ENCODE results near the gene SLCO3A1.

The SLCO3A1 gene

GRCh38 chr15:92076541-92076940, 223.0 kb downstream of the SLCO3A1 start:
- no peak for DNase-seq

- DNase-seq = peak; percentile 42
These were observed 224.0 kb downstream of the SLCO3A1 start for GRCh38 chr15:92077353-92078085.

GRCh38 chr15:92078270-92078669, 224.8 kb downstream of the SLCO3A1 start:
- no peak for DNase-seq

- no peak for DNase-seq
These were observed 225.5 kb downstream of the SLCO3A1 start for GRCh38 chr15:92079047-92079446.

GRCh38 chr15:92079647-92080255, 226.2 kb downstream of the SLCO3A1 start:
- DNase-seq = no peak

- peak; percentile 21 for DNase-seq
These were observed 228.7 kb downstream of the SLCO3A1 start for GRCh38 chr15:92082006-92082843.

- no peak for DNase-seq
These were observed 229.7 kb downstream of the SLCO3A1 start for GRCh38 chr15:92083190-92083589.

GRCh38 chr15:92087211-92087610, 233.7 kb downstream of the SLCO3A1 start:
- DNase-seq = no peak

- no peak for DNase-seq
These were observed 237.7 kb downstream of the SLCO3A1 start for GRCh38 chr15:92091155-92091734.

GRCh38 chr15:92092289-92093105, 239.0 kb downstream of the SLCO3A1 start:
- DNase-seq = no peak

GRCh38 chr15:92095693-92096092, 242.2 kb downstream of the SLCO3A1 start:
- peak; percentile 9 for DNase-seq

- DNase-seq = peak; percentile 20
These were observed 244.1 kb downstream of the SLCO3A1 start for GRCh38 chr15:92097474-92098178.

GRCh38 chr15:92098869-92099268, 245.4 kb downstream of the SLCO3A1 start:
- no peak for DNase-seq

GRCh38 chr15:92100301-92100700, 246.8 kb downstream of the SLCO3A1 start:
- no peak for DNase-seq

GRCh38 chr15:92100751-92101150, 247.2 kb downstream of the SLCO3A1 start:
- DNase-seq = no peak

GRCh38 chr15:92101708-92102394, 248.3 kb downstream of the SLCO3A1 start:
- DNase-seq = no peak

GRCh38 chr15:92102395-92102755, 248.9 kb downstream of the SLCO3A1 start:
- no peak for DNase-seq

- no peak for DNase-seq
These were observed 250.6 kb downstream of the SLCO3A1 start for GRCh38 chr15:92104072-92104471.

- no peak for DNase-seq
These were observed 252.1 kb downstream of the SLCO3A1 start for GRCh38 chr15:92105611-92106010.

- no peak for DNase-seq
These were observed 254.0 kb downstream of the SLCO3A1 start for GRCh38 chr15:92107510-92107909.

Measured in effector CD4-positive, alpha-beta T cell (primary cell).